PC-9 (cell line): ENCODE data around the gene TBX2. TPM values are rescaled to one million over a fixed set of nuclear protein-coding genes. Genes with fewer than 3 reads are reported as not detected.

ENCODE experiments used
- BruUV-seq: library from RNA; stranded (reverse); fragments of 400-500 nt; replicated peaks from 2 replicates; lab custom pipeline; 2021; lab: Mats Ljungman, UMichigan
- CTCF ChIA-PET: fragments of 300-600 bp; sonication (Branson Sonifier 250); formaldehyde crosslinking; loops from one replicate; lab custom pipeline; 2022; ENCODE audit warnings: antibody characterized with exemption; lab: Charles Lee
- POLR2A ChIA-PET: fragments of 300-600 bp; sonication (Branson Sonifier 250); formaldehyde crosslinking; loops from one replicate; lab custom pipeline; 2022; ENCODE audit warnings: antibody characterized with exemption; ENCODE audit not compliant: unreplicated experiment; lab: Charles Lee
- DNase-seq, 2 experiments: peaks; one replicate each; pipeline versions ENCODE4 v3.0.0 to v3.0.0-alpha.2; 2015 to 2022; ENCODE audit warnings: mixed read lengths in 1 of 2
- H2AFZ ChIP-seq: fragments of 200-600 bp; sonication (generic); 2 replicates; pipeline ENCODE4 v1.8.1; 2017; ENCODE audit warnings: antibody characterized with exemption
- H3F3A ChIP-seq: fragments of 200-600 bp; sonication (generic); 2 replicates; pipeline ENCODE4 v1.8.1; 2017; ENCODE audit warnings: antibody characterized with exemption, mild to moderate bottlenecking, low read depth; ENCODE audit not compliant: insufficient read depth
- H3K27ac ChIP-seq: fragments of 200-600 bp; sonication (generic); 2 replicates; pipeline ENCODE4 v1.6.1; 2016; ENCODE audit warnings: mixed run types
- H3K27me3 ChIP-seq: fragments of 200-600 bp; sonication (generic); 2 replicates; pipeline ENCODE4 v1.6.1; 2016; ENCODE audit warnings: low read depth, mixed run types; ENCODE audit not compliant: insufficient read depth
- H3K36me3 ChIP-seq: fragments of 200-600 bp; sonication (generic); 2 replicates; pipeline ENCODE4 v1.6.1; 2016; ENCODE audit warnings: low read depth, mixed run types
- H3K4me1 ChIP-seq: fragments of 200-600 bp; sonication (generic); replicated peaks from 2 replicates; pipeline ENCODE4 v1.6.1; 2016; ENCODE audit warnings: mixed run types; ENCODE audit not compliant: insufficient read depth
- H3K4me2 ChIP-seq: fragments of 200-600 bp; sonication (generic); 2 replicates; pipeline ENCODE4 v1.6.1; 2017; ENCODE audit warnings: mixed run types
- H3K4me3 ChIP-seq: fragments of 200-600 bp; sonication (generic); 2 replicates; pipeline ENCODE4 v1.6.1; 2016; ENCODE audit warnings: mixed run types
- H3K79me2 ChIP-seq: fragments of 200-600 bp; sonication (generic); 2 replicates; pipeline ENCODE4 v1.6.1; 2017; ENCODE audit warnings: low read depth, mixed run types
- H3K9me2 ChIP-seq: fragments of 200-600 bp; sonication (generic); 2 replicates; pipeline ENCODE4 v1.8.1; 2017; ENCODE audit warnings: mild to moderate bottlenecking; ENCODE audit not compliant: insufficient read depth
- H3K9me3 ChIP-seq: fragments of 200-600 bp; sonication (generic); 2 replicates; pipeline ENCODE4 v1.8.1; 2016; ENCODE audit warnings: low read depth; ENCODE audit not compliant: insufficient read depth
- H4K20me1 ChIP-seq: fragments of 200-600 bp; sonication (generic); 2 replicates; pipeline ENCODE4 v1.8.1; 2017; ENCODE audit not compliant: insufficient read depth
- CTCF ChIP-seq: fragments of 200-600 bp; sonication (generic); conservative IDR thresholded peaks from 2 replicates; pipeline ENCODE4 v1.6.1; 2017; ENCODE audit warnings: mixed run types, antibody characterized with exemption, mild to moderate bottlenecking, moderate library complexity
- EZH2 ChIP-seq: fragments of 200-600 bp; sonication (generic); IDR thresholded peaks from 2 replicates; pipeline ENCODE4 v1.8.0; 2017; ENCODE audit warnings: antibody characterized with exemption, low read depth
- intact Hi-C: fragments of 100-400 bp; cut with micrococcal nuclease; formaldehyde crosslinking; loops from one replicate; pipeline ENCODE4 v1.10.0; 2022; ENCODE audit not compliant: unreplicated experiment
- total RNA-seq: library from RNA; stranded (reverse); gene quantifications from 2 replicates; pipeline ENCODE4 v1.2.3, GENCODE V29; 2021

The TBX2 gene
- total RNA-seq, 1 experiment from 2014 or later: 0.44 TPM

- no peak for DNase-seq
These were observed 13.9 kb upstream of the TBX2 start for GRCh38 chr17:61385577-61386236.

GRCh38 chr17:61386251-61386650, 13.4 kb upstream of the TBX2 start:
- no peaks in the 10 kb centered on the region for H3K36me3 ChIP-seq
- H3K9me2 ChIP-seq: no peaks in the 10 kb centered on the region
- no peaks in the 10 kb centered on the region for H3K9me3 ChIP-seq
- DNase-seq: no peak
- H3K27ac ChIP-seq: no peak overlapping the region
- no peak overlapping the region for H3K4me2 ChIP-seq
- CTCF ChIA-PET: no interaction called here
- no peak for TF ChIP-seq EZH2
- TF ChIP-seq CTCF: no peak
- POLR2A ChIA-PET: no interaction called here
- no peak overlapping the region for H2AFZ ChIP-seq
- no peaks in the 10 kb centered on the region for H3K4me1 ChIP-seq
- H3K79me2 ChIP-seq: no peaks in the 10 kb centered on the region
- H3K27me3 ChIP-seq: no peaks in the 10 kb centered on the region
- intact Hi-C loops: loop anchor here (5.0 kb wide), 1 partner anchor 664 kb away; no protein-coding TSS in a partner anchor
- no peaks in the 10 kb centered on the region for H3F3A ChIP-seq
- no TSS peak for BruUV-seq
- no peak overlapping the region for H3K4me3 ChIP-seq
- H4K20me1 ChIP-seq: no peaks in the 10 kb centered on the region; the same call in 1 of the 2 replicates

More at GRCh38 chr17:61385577-61386236, 13.9 kb upstream of the TBX2 start:
- no peaks in the 10 kb centered on the region for H3K36me3 ChIP-seq
- ChIA-PET CTCF (no interaction called here), POLR2A (interaction anchor here (0.6 kb wide), 1 partner anchor 30 kb away, joined by 8 read pairs; no protein-coding TSS in a partner anchor)
- no peak overlapping the region for H2AFZ ChIP-seq
- H3K4me1 ChIP-seq: no peaks in the 10 kb centered on the region
- no peak overlapping the region for H3K4me3 ChIP-seq
- no peaks in the 10 kb centered on the region; the same call in 1 of the 2 replicates for H4K20me1 ChIP-seq
- H3K79me2 ChIP-seq: no peaks in the 10 kb centered on the region
- intact Hi-C loops: loop anchor here (5.0 kb wide), 1 partner anchor 663 kb away; no protein-coding TSS in a partner anchor
- H3K27me3 ChIP-seq: no peaks in the 10 kb centered on the region
- no TSS peak for BruUV-seq
- H3K27ac ChIP-seq: no peak overlapping the region
- TF ChIP-seq EZH2 (no peak), CTCF (no peak)
- no peaks in the 10 kb centered on the region for H3F3A ChIP-seq
- H3K4me2 ChIP-seq: no peak overlapping the region
- H3K9me2 ChIP-seq: no peaks in the 10 kb centered on the region
- H3K9me3 ChIP-seq: no peaks in the 10 kb centered on the region

GRCh38 chr17:61387011-61387410, 12.6 kb upstream of the TBX2 start:
- BruUV-seq: no TSS peak
- TF ChIP-seq CTCF (no peak), EZH2 (no peak)

More at GRCh38 chr17:61387011-61387410, 12.6 kb upstream of the TBX2 start:
- CTCF ChIA-PET: no interaction called here
- Histone ChIP-seq H3K9me2 (no peaks in the 10 kb centered on the region), H3K27me3 (no peaks in the 10 kb centered on the region), H3K27ac (no peak overlapping the region), H3F3A (no peaks in the 10 kb centered on the region), H3K4me3 (no peak overlapping the region), H4K20me1 (no peaks in the 10 kb centered on the region; the same call in 1 of the 2 replicates), H3K4me1 (no peaks in the 10 kb centered on the region), H2AFZ (no peak overlapping the region), H3K36me3 (no peaks in the 10 kb centered on the region), H3K9me3 (no peaks in the 10 kb centered on the region), H3K4me2 (no peak overlapping the region), H3K79me2 (no peaks in the 10 kb centered on the region)
- POLR2A ChIA-PET: no interaction called here
- intact Hi-C loops: loop anchor here (5.0 kb wide), 1 partner anchor 665 kb away; no protein-coding TSS in a partner anchor
- no peak for DNase-seq
